ENCODE results near the gene SPDYE4.

- TF ChIP-seq EZH2 (IDR thresholded peaks at IDR 0.05; ENCODE audit: low read length, missing control alignments) (no peak), CTCF (conservative IDR thresholded peaks at IDR 0.05 in 1 of 2, IDR thresholded peaks at IDR 0.05 in 1 of 2; ENCODE audit: low read depth in 1 of 2, low read length in 2 of 2) (no peak)
These were observed 47.5 kb downstream of the SPDYE4 start for GRCh38 chr17:8710813-8711212.
